HCT116 (cell line): ENCODE measurements around the gene PTCD1. TPM values are rescaled to one million over a fixed set of nuclear protein-coding genes. Genes with fewer than 3 reads are reported as not detected.

ENCODE experiments used
- ATAC-seq: fragments of 200-7000 bp; cut with Tn5 transposase; 2 replicates; pipeline ENCODE4 v1.9.1; 2020; ENCODE audit warnings: mild to moderate bottlenecking, moderate library complexity
- BruUV-seq: library from RNA; stranded (reverse); fragments of 400-500 nt; replicated peaks from 2 replicates; lab custom pipeline; 2021; lab: Mats Ljungman, UMichigan
- CTCF ChIA-PET: fragments of 300-600 bp; sonication (Branson Sonifier 250); formaldehyde crosslinking; loops from one replicate; lab custom pipeline; 2021; ENCODE audit warnings: antibody characterized with exemption; lab: Charles Lee
- POLR2A ChIA-PET: fragments of 300-600, 350-600 bp; sonication (Branson Sonifier 250); formaldehyde crosslinking; loops from one replicate; lab custom pipeline; 2021; ENCODE audit warnings: antibody characterized with exemption; lab: Charles Lee
- RAD21 ChIA-PET, 2 experiments: fragments of 300-600 bp; sonication (Branson Sonifier 250); formaldehyde crosslinking; loops; one replicate each; lab custom pipeline; 2023; ENCODE audit warnings: low total read pairs in 2 of 2; ENCODE audit not compliant: uncharacterized antibody in 2 of 2, unreplicated experiment in 2 of 2, low non-redundant PET in 1 of 2; lab: Charles Lee
- DNase-seq: peaks from one replicate; pipeline ENCODE4 v3.0.0-alpha.2; 2010; ENCODE audit warnings: low read depth, low spot score
- H2AFZ ChIP-seq: fragments of 200-600 bp; shearing (Covaris generic), sonication (generic); 2 replicates; pipeline ENCODE4 v1.6.1; 2017; ENCODE audit warnings: low read depth, mixed run types, mixed read lengths, antibody characterized with exemption, low read length; ENCODE audit not compliant: poor library complexity, severe bottlenecking
- H3K27ac ChIP-seq: 2 replicates; pipeline ENCODE4 v1.5.1; 2012; ENCODE audit warnings: low read depth, low read length
- H3K27me3 ChIP-seq: fragments of 200-600 bp; sonication (generic); 2 replicates; pipeline ENCODE4 v1.6.1; 2016; ENCODE audit warnings: mixed run types, low read length, mixed read lengths; ENCODE audit not compliant: insufficient read depth
- H3K36me3 ChIP-seq, 2 experiments: fragments of 200-500 bp in 1 of 2; fragments of 200-600 bp in 1 of 2; sonication (Bioruptor generic) in 1 of 2; sonication (generic) in 1 of 2; 2 replicates each; pipeline versions ENCODE4 v1.5.1 to v1.6.1; 2014 to 2016; ENCODE audit warnings: low read length in 2 of 2, inconsistent platforms in 1 of 2, mixed read lengths in 1 of 2, mixed run types in 1 of 2; ENCODE audit not compliant: insufficient read depth in 2 of 2, control insufficient read depth in 1 of 2
- H3K4me1 ChIP-seq, 2 experiments: fragments of 200-600 bp in 1 of 2; sonication (generic) in 1 of 2; 2 replicates each; pipeline versions ENCODE4 v1.5.1 to v1.6.1; 2012 to 2017; ENCODE audit warnings: low read length in 2 of 2, inconsistent platforms in 1 of 2, mild to moderate bottlenecking in 1 of 2, mixed read lengths in 1 of 2, mixed run types in 1 of 2, moderate library complexity in 1 of 2; ENCODE audit not compliant: insufficient read depth in 2 of 2, control insufficient read depth in 1 of 2
- H3K4me2 ChIP-seq: fragments of 200-600 bp; sonication (generic); 2 replicates; pipeline ENCODE4 v1.6.1; 2017; ENCODE audit warnings: mixed run types, low read length, mixed read lengths
- H3K4me3 ChIP-seq, 2 experiments: fragments of 200-600 bp in 1 of 2; sonication (generic) in 1 of 2; replicated peaks in 1 of 2; 2 replicates each; pipeline ENCODE4 v1.5.1; 2011 to 2016; ENCODE audit warnings: low read length in 2 of 2, control low read depth in 1 of 2, low read depth in 1 of 2, mild to moderate bottlenecking in 1 of 2, mixed read lengths in 1 of 2, mixed run types in 1 of 2
- H3K79me2 ChIP-seq: fragments of 200-600 bp; sonication (generic); 2 replicates; pipeline ENCODE4 v1.6.1; 2017; ENCODE audit warnings: mild to moderate bottlenecking, mixed run types, low read length, moderate library complexity, mixed read lengths; ENCODE audit not compliant: insufficient read depth
- H3K9ac ChIP-seq: fragments of 200-600 bp; sonication (generic); 2 replicates; pipeline ENCODE4 v1.6.1; 2016; ENCODE audit warnings: low read length, mixed read lengths
- H3K9me2 ChIP-seq: fragments of 200-600 bp; sonication (generic), shearing (Covaris generic); 2 replicates; pipeline ENCODE4 v1.6.1; 2017; ENCODE audit warnings: mixed run types, mild to moderate bottlenecking, moderate library complexity; ENCODE audit not compliant: insufficient read depth
- H3K9me3 ChIP-seq, 2 experiments: fragments of 200-500 bp in 1 of 2; fragments of 200-600 bp in 1 of 2; sonication (Bioruptor generic) in 1 of 2; sonication (generic) in 1 of 2; 2 replicates each; pipeline ENCODE4 v1.6.1; 2014 to 2017; ENCODE audit warnings: low read length in 2 of 2, mixed read lengths in 2 of 2, inconsistent platforms in 1 of 2, low read depth in 1 of 2, mild to moderate bottlenecking in 1 of 2, mixed run types in 1 of 2, moderate library complexity in 1 of 2; ENCODE audit not compliant: control insufficient read depth in 1 of 2, insufficient read depth in 1 of 2
- H4K20me1 ChIP-seq: fragments of 200-600 bp; sonication (generic), shearing (Covaris generic); 2 replicates; pipeline ENCODE4 v1.6.1; 2017; ENCODE audit warnings: mixed run types, mild to moderate bottlenecking, moderate library complexity; ENCODE audit not compliant: insufficient read depth
- CTCF ChIP-seq, 3 experiments: fragments of 200-600 bp in 1 of 3; sonication (generic) in 1 of 3; IDR thresholded peaks in 2 of 3; conservative IDR thresholded peaks in 1 of 3; 2 replicates each; pipeline ENCODE4 v1.5.1; 2012 to 2017; ENCODE audit warnings: low read depth in 2 of 3, low read length in 2 of 3, antibody characterized with exemption in 1 of 3, borderline replicate concordance in 1 of 3, control low read depth in 1 of 3, mild to moderate bottlenecking in 1 of 3, mixed read lengths in 1 of 3, mixed run types in 1 of 3, moderate library complexity in 1 of 3; ENCODE audit not compliant: insufficient read depth in 1 of 3
- EZH2 ChIP-seq: fragments of 200-600 bp; sonication (generic); IDR thresholded peaks from 2 replicates; pipeline ENCODE4 v1.6.1; 2017; ENCODE audit warnings: antibody characterized with exemption, mixed run types
- MAX ChIP-seq: IDR thresholded peaks from 2 replicates; pipeline ENCODE4 v1.6.1; 2012
- POLR2AphosphoS5 ChIP-seq: IDR thresholded peaks from 2 replicates; pipeline ENCODE4 v1.6.1; 2011; ENCODE audit warnings: mild to moderate bottlenecking, low read depth, low read length, moderate library complexity
- ZFX ChIP-seq: fragments of 450-650 bp; IDR thresholded peaks from 2 replicates; pipeline ENCODE4 v1.6.1; 2017
- intact Hi-C: fragments of 100-400 bp; cut with micrococcal nuclease; formaldehyde crosslinking; loops from 2 replicates; pipeline ENCODE4 v1.10.0; 2022
- total RNA-seq: library from RNA; stranded (reverse); gene quantifications from one replicate; pipeline ENCODE4 v1.2.1, GENCODE V29; 2021; ENCODE audit not compliant: unreplicated experiment

PTCD1 gene
- total RNA-seq, 1 experiment from 2014 or later, result 9.2 TPM

GRCh38 chr7:99407872-99408378 lies 30.7 kb downstream of the PTCD1 start:
- ATAC-seq (peak; percentile 46), DNase-seq (no peak)
- TF ChIP-seq CTCF (IDR thresholded peaks at IDR 0.05 in 2 of 3, conservative IDR thresholded peaks at IDR 0.05 in 1 of 3; ENCODE audit: borderline replicate concordance in 1 of 3, insufficient read depth in 1 of 3, low read depth in 2 of 3, low read length in 2 of 3), result no peak
- TF ChIP-seq MAX, result peak; percentile 73
- peaks cover 19 to 45% of the 10 kb centered on the region in 2 experiments; a peak in 3 of 4 replicates for H3K36me3 ChIP-seq
- H3K4me1 ChIP-seq, result peaks cover 13 to 19% of the 10 kb centered on the region in 2 experiments; a peak in 3 of 4 replicates
- H3K9me3 ChIP-seq, result no peaks in the 10 kb centered on the region
- H3K27me3 ChIP-seq, result no peaks in the 10 kb centered on the region
- CTCF ChIA-PET, result no interaction called here
- POLR2A ChIA-PET, result interaction anchor here (1.4 to 1.5 kb wide), 2 partner anchors 9 to 97 kb away, joined by 6 read pairs; partner anchors contain the start of gene ZKSCAN5
- peak overlapping the region; percentile 96 for H3K4me2 ChIP-seq
- RAD21 ChIA-PET, result interaction anchor here in 1 of 2 experiments (0.6 to 1.2 kb wide), 2 partner anchors 45 to 693 kb away, joined by 3 to 6 read pairs; no protein-coding TSS in a partner anchor
- peak overlapping the region; percentile 92 to 100 for H3K4me3 ChIP-seq
- peak overlapping the region; percentile 94 for H3K27ac ChIP-seq
- H2AFZ ChIP-seq, result no peak overlapping the region
- peak overlapping the region; percentile 89 for H3K9ac ChIP-seq
- H4K20me1 ChIP-seq, result no peaks in the 10 kb centered on the region; the same call in 1 of the 2 replicates
- intact Hi-C loops, result no loop called here
- H3K9me2 ChIP-seq, result no peaks in the 10 kb centered on the region
- H3K79me2 ChIP-seq, result peaks cover 88% of the 10 kb centered on the region
- BruUV-seq, result no TSS peak

- Histone ChIP-seq H3K79me2 (peaks cover 92% of the 10 kb centered on the region), H3K4me1 (peaks cover 13 to 19% of the 10 kb centered on the region in 2 experiments; a peak in 3 of 4 replicates), H3K27me3 (no peaks in the 10 kb centered on the region), H3K27ac (no peak overlapping the region; the same call in 1 of the 2 replicates), H4K20me1 (no peaks in the 10 kb centered on the region; the same call in 1 of the 2 replicates), H3K4me3 (peak overlapping the region in 1 of 2 experiments; percentile 100; a peak in 2 of 4 replicates), H3K9ac (peak overlapping the region; percentile 89; the same call in 1 of the 2 replicates), H2AFZ (no peak overlapping the region), H3K4me2 (peak overlapping the region; percentile 96), H3K9me2 (no peaks in the 10 kb centered on the region), H3K9me3 (no peaks in the 10 kb centered on the region), H3K36me3 (peaks cover 15 to 41% of the 10 kb centered on the region in 2 experiments; a peak in 3 of 4 replicates)
- 0 out of 2 replicates have a peak, but pooled peaks have one; percentile 1 for TF ChIP-seq POLR2AphosphoS5
- TF ChIP-seq ZFX, result no peak
- no peak for TF ChIP-seq EZH2
- CTCF ChIA-PET, result no interaction called here
- intact Hi-C loops, result no loop called here
- POLR2A ChIA-PET, result no interaction called here
- DNase-seq (no peak), ATAC-seq (no peak)
- BruUV-seq, result no TSS peak
- RAD21 ChIA-PET, result interaction anchor here in 1 of 2 experiments (1.2 kb wide), 1 partner anchor 44 kb away, joined by 3 read pairs; no protein-coding TSS in a partner anchor
These were observed 32.0 kb downstream of the PTCD1 start for GRCh38 chr7:99406557-99406956.
